SK-N-SH treated with all-trans-retinoic acid at 6 μM for 48 hours (cell line): ENCODE data around the gene SYNDIG1.

ENCODE experiments used
- CSDC2 ChIP-seq: fragments of 250-450 bp; sonication (Bioruptor Pico); IDR thresholded peaks from 2 replicates; pipeline ENCODE4 v1.5.0; 2020; ENCODE audit warnings: mild to moderate bottlenecking, moderate library complexity
- CSRNP3 ChIP-seq: fragments of 250-450 bp; sonication (Bioruptor Pico); IDR thresholded peaks from 2 replicates; pipeline ENCODE4 v1.5.1; 2021; ENCODE audit warnings: mild to moderate bottlenecking, moderate library complexity
- OSR1 ChIP-seq: fragments of 250-450 bp; sonication (Bioruptor Pico); IDR thresholded peaks from 2 replicates; pipeline ENCODE4 v1.8.0; 2022; ENCODE audit warnings: moderate library complexity, mild to moderate bottlenecking, inconsistent platforms
- PATZ1 ChIP-seq: fragments of 250-450 bp; sonication (Bioruptor Pico); IDR thresholded peaks from 2 replicates; pipeline ENCODE4 v1.8.0; 2020; ENCODE audit warnings: mild to moderate bottlenecking, moderate library complexity, borderline replicate concordance
- POU6F1 ChIP-seq: fragments of 250-450 bp; sonication (Bioruptor Pico); IDR thresholded peaks from 2 replicates; pipeline ENCODE4 v1.8.0; 2021; ENCODE audit warnings: low read depth, mild to moderate bottlenecking, moderate library complexity, borderline replicate concordance
- TOX ChIP-seq: fragments of 250-450 bp; sonication (Bioruptor Pico); IDR thresholded peaks from 2 replicates; pipeline ENCODE4 v1.8.0; 2021; ENCODE audit warnings: mild to moderate bottlenecking, moderate library complexity, borderline replicate concordance
- ZNF8 ChIP-seq: fragments of 450-650 bp; formaldehyde crosslinking; IDR thresholded peaks from 2 replicates; pipeline ENCODE4 v1.5.0; 2020; ENCODE audit warnings: mild to moderate bottlenecking, moderate library complexity

- TF ChIP-seq ZNF8 (CRISPR knock-in tag) (no peak), PATZ1 (CRISPR knock-in tag) (no peak), POU6F1 (CRISPR knock-in tag) (no peak), CSDC2 (CRISPR knock-in tag) (no peak), TOX (CRISPR knock-in tag) (no peak), CSRNP3 (CRISPR knock-in tag) (no peak), OSR1 (no peak)
These were observed 221.0 kb downstream of the SYNDIG1 start for GRCh38 chr20:24690408-24690807.
